ENCODE data around the gene SLC7A14. TPM values are rescaled to one million over a fixed set of nuclear protein-coding genes. Genes with fewer than 3 reads are reported as not detected.

SLC7A14 gene
- total and polyA plus RNA-seq, 12 donors: under 0.01 TPM; not detected in 11

DNA sequence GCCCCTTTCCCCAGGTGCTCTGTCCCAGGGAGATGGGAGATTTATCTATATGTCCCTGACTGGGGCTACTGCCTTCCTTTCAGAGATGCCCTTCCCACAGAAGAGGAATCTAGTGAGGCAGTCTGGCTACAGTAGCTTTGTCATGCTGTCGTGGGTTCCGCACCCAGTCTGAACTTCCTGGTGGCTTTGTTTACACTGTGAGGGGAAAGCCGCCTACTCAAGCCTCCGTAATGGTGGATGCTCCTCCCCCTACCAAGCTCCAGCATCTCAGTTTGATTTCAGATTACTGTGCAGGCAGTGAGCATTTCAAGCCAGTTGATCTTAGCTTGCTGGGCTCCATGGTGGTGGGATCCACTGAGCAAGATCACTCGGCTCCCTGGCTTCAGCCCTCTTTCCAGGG is 35.4 kb upstream of the SLC7A14 start:
- ATAC-seq: no peak
- H3K27ac ChIP-seq: no peak overlapping the region
- 77 to 82% methylated on average over 5 of the region's 5 CpGs for WGBS, 2 donors

DNA sequence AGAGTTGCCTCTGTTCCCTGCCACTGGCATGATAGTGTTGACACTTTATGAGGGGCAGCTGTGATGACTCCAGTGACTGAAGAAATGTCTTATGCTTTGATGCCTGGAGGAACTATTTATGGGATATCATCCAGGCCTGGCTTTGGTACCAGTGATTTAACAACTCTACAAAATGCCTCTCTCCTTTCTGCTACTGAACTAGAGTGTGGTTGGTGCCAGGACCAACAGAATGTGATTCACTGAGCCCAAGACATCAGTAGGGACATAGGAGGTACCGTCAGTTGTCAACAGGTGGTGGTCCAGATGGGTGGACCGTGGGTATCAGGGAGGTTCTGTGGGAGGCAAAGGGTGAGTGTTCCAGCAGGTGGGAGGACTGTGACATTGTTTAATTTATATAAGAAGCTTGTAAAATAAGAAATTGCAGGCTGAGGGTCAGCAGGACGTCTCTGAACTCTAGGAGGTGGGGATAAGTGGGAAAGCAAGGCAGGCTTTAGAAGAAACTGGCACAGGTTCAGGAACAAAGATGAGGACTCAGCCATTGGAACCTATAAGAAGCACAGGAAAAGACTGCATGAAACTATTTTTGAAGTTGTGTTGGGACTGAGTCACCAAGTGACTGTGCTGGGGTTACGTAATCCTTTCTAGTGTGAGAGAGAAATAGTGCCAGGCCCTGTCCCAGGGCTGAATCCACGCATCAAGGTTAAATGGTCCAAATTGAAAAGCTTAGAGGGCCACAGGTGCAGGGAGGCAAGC is 28.5 kb upstream of the SLC7A14 start:
- intact Hi-C loops (cut with DNase I): no loop called here
- ATAC-seq (peak; percentile 89 to 99 (median 98)), DNase-seq (peak in 1 of 2 donors; percentile 20)
- no peaks in the 10 kb centered on the region for H3K27me3 ChIP-seq
- H3K4me1 ChIP-seq: peaks cover 0 to 12% (median 9%) of the 10 kb centered on the region in 9 donors
- 37 to 53% methylated on average over 5 of the region's 5 CpGs for WGBS, 2 donors
- H3K27ac ChIP-seq: peak overlapping the region in 9 of 10 donors; percentile 4 to 80 (median 54)
- H3K4me3 ChIP-seq: no peak overlapping the region
- TF ChIP-seq, protein P1, sequence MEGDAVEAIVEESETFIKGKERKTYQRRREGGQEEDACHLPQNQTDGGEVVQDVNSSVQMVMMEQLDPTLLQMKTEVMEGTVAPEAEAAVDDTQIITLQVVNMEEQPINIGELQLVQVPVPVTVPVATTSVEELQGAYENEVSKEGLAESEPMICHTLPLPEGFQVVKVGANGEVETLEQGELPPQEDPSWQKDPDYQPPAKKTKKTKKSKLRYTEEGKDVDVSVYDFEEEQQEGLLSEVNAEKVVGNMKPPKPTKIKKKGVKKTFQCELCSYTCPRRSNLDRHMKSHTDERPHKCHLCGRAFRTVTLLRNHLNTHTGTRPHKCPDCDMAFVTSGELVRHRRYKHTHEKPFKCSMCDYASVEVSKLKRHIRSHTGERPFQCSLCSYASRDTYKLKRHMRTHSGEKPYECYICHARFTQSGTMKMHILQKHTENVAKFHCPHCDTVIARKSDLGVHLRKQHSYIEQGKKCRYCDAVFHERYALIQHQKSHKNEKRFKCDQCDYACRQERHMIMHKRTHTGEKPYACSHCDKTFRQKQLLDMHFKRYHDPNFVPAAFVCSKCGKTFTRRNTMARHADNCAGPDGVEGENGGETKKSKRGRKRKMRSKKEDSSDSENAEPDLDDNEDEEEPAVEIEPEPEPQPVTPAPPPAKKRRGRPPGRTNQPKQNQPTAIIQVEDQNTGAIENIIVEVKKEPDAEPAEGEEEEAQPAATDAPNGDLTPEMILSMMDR (IDR thresholded peaks at IDR 0.05): no peak
- no peaks in the 10 kb centered on the region for H3K36me3 ChIP-seq
- peaks cover 0 to 15% (median 0%) of the 10 kb centered on the region in 11 donors for H3K9me3 ChIP-seq

More for the DNA sequence above, 35.4 kb upstream of the SLC7A14 start:
- peaks cover 0 to 15% (median 0%) of the 10 kb centered on the region in 11 donors for H3K9me3 ChIP-seq
- intact Hi-C loops (cut with DNase I): no loop called here
- TF ChIP-seq, protein P1 (IDR thresholded peaks at IDR 0.05): no peak
- H3K4me1 ChIP-seq: peaks cover 5 to 20% (median 10%) of the 10 kb centered on the region in 9 donors
- no peak overlapping the region for H3K4me3 ChIP-seq
- H3K27me3 ChIP-seq: no peaks in the 10 kb centered on the region
- H3K36me3 ChIP-seq: no peaks in the 10 kb centered on the region
- DNase-seq: no peak

DNA sequence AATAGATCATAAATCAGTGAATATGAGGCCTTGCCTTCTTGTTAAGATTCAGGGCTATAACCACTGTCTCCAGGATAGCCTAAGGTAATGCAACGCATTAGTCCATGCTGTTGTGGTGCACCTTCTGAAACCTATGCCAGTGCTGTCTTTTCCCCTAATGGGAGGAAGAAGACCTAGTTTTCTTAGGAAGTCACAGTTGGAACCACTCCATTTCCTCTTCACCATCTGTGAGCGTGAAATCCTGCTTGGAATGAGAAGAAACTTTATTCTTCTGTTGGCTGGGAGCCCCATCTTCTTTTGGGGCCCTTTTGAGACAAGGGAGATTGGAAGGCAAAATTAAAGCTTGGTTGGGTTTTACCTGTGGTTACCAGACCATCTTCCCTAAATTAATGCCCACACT is 25.9 kb upstream of the SLC7A14 start:
- no peaks in the 10 kb centered on the region for H3K27me3 ChIP-seq
- DNase-seq (no peak), ATAC-seq (no peak)
- 74 to 80% methylated on average over 2 of the region's 2 CpGs for WGBS, 2 donors
- TF ChIP-seq, protein P1 (IDR thresholded peaks at IDR 0.05): no peak
- H3K36me3 ChIP-seq: no peaks in the 10 kb centered on the region
- no peak overlapping the region for H3K4me3 ChIP-seq
- intact Hi-C loops (cut with DNase I): no loop called here
- H3K9me3 ChIP-seq: peaks cover 0 to 11% (median 0%) of the 10 kb centered on the region in 11 donors
- no peak overlapping the region for H3K27ac ChIP-seq
- H3K4me1 ChIP-seq: peaks cover 0 to 12% (median 9%) of the 10 kb centered on the region in 9 donors

DNA sequence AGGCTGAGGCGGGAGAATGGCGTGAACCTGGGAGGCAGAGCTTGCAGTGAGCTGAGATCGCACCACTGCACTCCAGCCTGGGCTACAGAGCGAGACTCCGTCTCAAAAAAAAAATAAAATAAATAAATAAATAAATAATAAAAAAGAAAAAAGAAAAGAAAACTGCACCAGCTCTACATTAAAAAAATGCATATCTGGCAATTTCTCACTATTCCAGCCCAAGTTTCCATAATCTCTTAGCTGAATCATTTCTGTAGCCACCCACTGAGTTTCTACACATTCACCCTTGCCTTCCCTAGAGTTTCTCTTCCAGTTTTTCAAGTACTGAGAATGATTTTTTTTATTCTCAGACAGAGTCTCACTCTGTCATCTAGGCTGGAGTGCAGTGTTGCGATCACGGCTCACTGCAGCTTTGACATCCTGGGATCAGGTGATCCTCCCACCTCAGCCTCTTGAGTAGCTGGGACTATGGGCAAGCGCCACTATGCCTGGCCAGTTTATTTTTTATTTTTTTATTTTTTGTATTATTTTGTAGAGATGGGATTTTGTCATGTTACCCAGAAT is 24.5 kb upstream of the SLC7A14 start:
- Histone ChIP-seq H3K9me3 (no peaks in the 10 kb centered on the region), H3K36me3 (no peaks in the 10 kb centered on the region), H3K4me3 (no peak overlapping the region), H3K4me1 (peaks cover 0 to 19% (median 9%) of the 10 kb centered on the region in 9 donors), H3K27me3 (no peaks in the 10 kb centered on the region), H3K27ac (no peak overlapping the region)
- WGBS, 2 donors: 95% methylated on average over 8 of the region's 8 CpGs
- DNase-seq (no peak), ATAC-seq (no peak)
- TF ChIP-seq, protein P1 (IDR thresholded peaks at IDR 0.05): no peak
- intact Hi-C loops (cut with DNase I): no loop called here
